Loucy (cell line): Measurements from ENCODE around the gene HS6ST3.

ENCODE experiments used
- H2AFZ ChIP-seq: fragments of 200-600 bp; sonication (generic); 2 replicates; pipeline ENCODE4 v1.6.0; 2016; ENCODE audit warnings: antibody characterized with exemption, mild to moderate bottlenecking, low read length, moderate library complexity
- H3F3A ChIP-seq: fragments of 200-600 bp; 2 replicates; pipeline ENCODE4 v1.6.0; 2016; ENCODE audit warnings: antibody characterized with exemption, low read depth, mild to moderate bottlenecking
- H3K27me3 ChIP-seq: fragments of 200-600 bp; sonication (generic); 2 replicates; pipeline ENCODE4 v1.6.1; 2014; ENCODE audit warnings: low read length, mild to moderate bottlenecking; ENCODE audit not compliant: insufficient read depth, poor library complexity, severe bottlenecking
- H3K36me3 ChIP-seq: fragments of 200-600 bp; sonication (generic); 2 replicates; pipeline ENCODE4 v1.6.1; 2016; ENCODE audit warnings: low read length; ENCODE audit not compliant: insufficient read depth
- H3K4me1 ChIP-seq: fragments of 200-600 bp; sonication (generic); 2 replicates; pipeline ENCODE4 v1.5.1; 2014; ENCODE audit warnings: low read length, mild to moderate bottlenecking; ENCODE audit not compliant: insufficient read depth, poor library complexity, severe bottlenecking
- H3K4me2 ChIP-seq: fragments of 200-600 bp; sonication (generic); 2 replicates; pipeline ENCODE4 v1.6.0; 2014; ENCODE audit warnings: antibody characterized with exemption, low read length, low read depth, mild to moderate bottlenecking; ENCODE audit not compliant: poor library complexity, severe bottlenecking
- H3K4me3 ChIP-seq: fragments of 200-600 bp; sonication (generic); 2 replicates; pipeline ENCODE4 v1.5.1; 2014; ENCODE audit warnings: low read length, mild to moderate bottlenecking, mixed read lengths; ENCODE audit not compliant: poor library complexity, severe bottlenecking
- H3K79me2 ChIP-seq: fragments of 200-600 bp; sonication (generic); 2 replicates; pipeline ENCODE4 v1.6.1; 2014; ENCODE audit warnings: low read length; ENCODE audit not compliant: insufficient read depth
- H3K9ac ChIP-seq: fragments of 200-600 bp; sonication (generic); 2 replicates; pipeline ENCODE4 v1.6.0; 2014; ENCODE audit warnings: mild to moderate bottlenecking, low read depth, low read length, moderate library complexity; ENCODE audit not compliant: poor library complexity, severe bottlenecking
- H3K9me2 ChIP-seq: fragments of 200-600 bp; sonication (generic); replicated peaks from 2 replicates; pipeline ENCODE4 v1.6.1; 2016; ENCODE audit warnings: low read depth, low read length, mixed read lengths
- H3K9me3 ChIP-seq: fragments of 200-600 bp; sonication (generic); 2 replicates; pipeline ENCODE4 v1.6.1; 2014; ENCODE audit warnings: mild to moderate bottlenecking, antibody characterized with exemption, low read length, low read depth; ENCODE audit not compliant: insufficient read depth
- H4K20me1 ChIP-seq: fragments of 200-600 bp; sonication (generic); 2 replicates; pipeline ENCODE4 v1.6.0; 2014; ENCODE audit warnings: antibody characterized with exemption, low read length, mild to moderate bottlenecking; ENCODE audit not compliant: insufficient read depth, poor library complexity, severe bottlenecking
- EZH2phosphoT487 ChIP-seq: fragments of 200-600 bp; IDR thresholded peaks from 2 replicates; pipeline ENCODE4 v1.6.1; 2018; ENCODE audit warnings: antibody characterized with exemption, mild to moderate bottlenecking, moderate library complexity, borderline replicate concordance
- TF ChIP-seq, protein P1 (sequence below): fragments of 200-600 bp; sonication (generic); conservative IDR thresholded peaks from 2 replicates; pipeline ENCODE4 v1.5.1; 2014; ENCODE audit warnings: mild to moderate bottlenecking, antibody characterized with exemption, low read length

Gene HS6ST3

DNA sequence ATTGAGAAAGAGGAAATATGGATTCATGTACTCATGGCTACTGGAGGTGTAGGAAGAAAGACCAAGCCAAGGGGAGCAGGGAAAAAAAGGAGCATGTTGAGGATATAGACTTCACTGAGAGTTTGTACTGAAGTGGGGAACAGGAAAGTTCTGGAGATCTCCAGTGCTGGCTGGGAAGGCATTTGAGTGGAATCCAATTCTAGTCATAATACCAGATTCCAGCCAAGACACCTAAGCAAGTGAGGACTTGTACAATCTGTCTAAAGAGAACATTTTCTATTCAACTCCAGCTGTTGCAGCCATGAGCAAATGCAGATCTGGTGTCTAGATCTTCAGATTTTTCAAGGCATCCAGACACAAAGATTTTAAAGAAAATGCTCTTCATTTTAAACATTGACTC is 491.8 kb downstream of the HS6ST3 start:
- TF ChIP-seq EZH2phosphoT487, result no peak
- TF ChIP-seq, protein P1, sequence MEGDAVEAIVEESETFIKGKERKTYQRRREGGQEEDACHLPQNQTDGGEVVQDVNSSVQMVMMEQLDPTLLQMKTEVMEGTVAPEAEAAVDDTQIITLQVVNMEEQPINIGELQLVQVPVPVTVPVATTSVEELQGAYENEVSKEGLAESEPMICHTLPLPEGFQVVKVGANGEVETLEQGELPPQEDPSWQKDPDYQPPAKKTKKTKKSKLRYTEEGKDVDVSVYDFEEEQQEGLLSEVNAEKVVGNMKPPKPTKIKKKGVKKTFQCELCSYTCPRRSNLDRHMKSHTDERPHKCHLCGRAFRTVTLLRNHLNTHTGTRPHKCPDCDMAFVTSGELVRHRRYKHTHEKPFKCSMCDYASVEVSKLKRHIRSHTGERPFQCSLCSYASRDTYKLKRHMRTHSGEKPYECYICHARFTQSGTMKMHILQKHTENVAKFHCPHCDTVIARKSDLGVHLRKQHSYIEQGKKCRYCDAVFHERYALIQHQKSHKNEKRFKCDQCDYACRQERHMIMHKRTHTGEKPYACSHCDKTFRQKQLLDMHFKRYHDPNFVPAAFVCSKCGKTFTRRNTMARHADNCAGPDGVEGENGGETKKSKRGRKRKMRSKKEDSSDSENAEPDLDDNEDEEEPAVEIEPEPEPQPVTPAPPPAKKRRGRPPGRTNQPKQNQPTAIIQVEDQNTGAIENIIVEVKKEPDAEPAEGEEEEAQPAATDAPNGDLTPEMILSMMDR, result no peak
- Histone ChIP-seq H3K4me2 (no peak overlapping the region), H3K9me3 (no peaks in the 10 kb centered on the region)

DNA sequence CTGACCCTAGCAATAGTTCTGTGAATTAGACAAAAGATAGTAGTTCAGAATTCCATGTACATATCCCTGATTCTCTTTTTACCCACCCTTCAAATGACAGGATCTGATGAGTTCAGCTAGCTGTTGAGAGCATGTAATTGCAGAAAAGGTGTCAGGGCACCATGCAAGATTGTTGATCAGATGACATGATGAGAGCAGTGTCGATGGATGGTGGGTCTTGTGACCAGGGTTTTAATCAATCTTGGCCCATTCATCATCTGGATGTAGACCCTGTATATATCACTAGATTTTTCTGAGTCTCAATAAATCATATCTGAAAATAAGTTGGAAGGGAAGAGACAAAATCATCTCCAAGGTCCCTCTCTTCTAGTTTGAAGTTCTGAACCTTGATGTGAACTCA is 525.3 kb downstream of the HS6ST3 start:
- H3K4me2 ChIP-seq, result no peak overlapping the region
- no peaks in the 10 kb centered on the region for H3K4me1 ChIP-seq
- H3K27me3 ChIP-seq, result no peaks in the 10 kb centered on the region
- no peak overlapping the region for H3K9ac ChIP-seq
- H4K20me1 ChIP-seq, result no peaks in the 10 kb centered on the region
- H3K36me3 ChIP-seq, result no peaks in the 10 kb centered on the region
- no peak for TF ChIP-seq EZH2phosphoT487
- TF ChIP-seq, protein P1, result no peak
- 0 out of 2 replicates have a peak, but pooled peaks cover under 1% of the 10 kb centered on the region for H3K9me3 ChIP-seq
- H2AFZ ChIP-seq, result no peak overlapping the region
- no peaks in the 10 kb centered on the region for H3K79me2 ChIP-seq
- H3F3A ChIP-seq, result no peaks in the 10 kb centered on the region
- H3K9me2 ChIP-seq, result no peaks in the 10 kb centered on the region
- H3K4me3 ChIP-seq, result no peak overlapping the region

More for the DNA sequence above, 491.8 kb downstream of the HS6ST3 start:
- Histone ChIP-seq H3K4me3 (no peak overlapping the region), H3K9me2 (no peaks in the 10 kb centered on the region), H3K4me1 (no peaks in the 10 kb centered on the region), H3K36me3 (no peaks in the 10 kb centered on the region), H3F3A (no peaks in the 10 kb centered on the region), H4K20me1 (no peaks in the 10 kb centered on the region), H2AFZ (no peak overlapping the region), H3K9ac (no peak overlapping the region), H3K79me2 (no peaks in the 10 kb centered on the region), H3K27me3 (no peaks in the 10 kb centered on the region)

DNA sequence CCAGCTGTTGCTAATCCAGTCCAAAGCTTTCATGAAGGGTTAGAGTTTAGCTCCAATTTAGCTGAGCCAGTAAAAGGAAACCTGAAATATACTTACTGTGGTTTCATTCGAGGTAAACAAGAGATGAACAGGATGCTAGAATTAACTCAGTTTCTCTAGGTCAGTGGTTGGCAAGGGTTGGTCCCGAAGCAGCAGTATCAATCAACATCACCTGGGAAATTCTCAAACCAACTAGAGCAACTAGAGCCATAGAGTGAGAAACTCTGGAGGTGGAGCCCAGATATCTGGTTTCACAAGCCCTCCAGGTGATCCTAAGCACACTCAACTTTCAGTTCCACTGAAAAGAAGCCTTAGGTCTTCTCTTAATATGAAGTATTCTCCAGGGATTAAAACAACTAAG is 527.6 kb downstream of the HS6ST3 start:
- no peak overlapping the region for H3K9ac ChIP-seq
- H2AFZ ChIP-seq, result no peak overlapping the region
- H3K4me2 ChIP-seq, result no peak overlapping the region
- no peaks in the 10 kb centered on the region for H3K9me2 ChIP-seq
- no peak overlapping the region for H3K4me3 ChIP-seq
- H4K20me1 ChIP-seq, result no peaks in the 10 kb centered on the region
- H3K9me3 ChIP-seq, result 0 out of 2 replicates have a peak, but pooled peaks cover 4% of the 10 kb centered on the region
- no peaks in the 10 kb centered on the region for H3F3A ChIP-seq
- H3K79me2 ChIP-seq, result no peaks in the 10 kb centered on the region
- no peaks in the 10 kb centered on the region for H3K4me1 ChIP-seq
- TF ChIP-seq EZH2phosphoT487, result no peak
- TF ChIP-seq, protein P1, result no peak
- H3K27me3 ChIP-seq, result no peaks in the 10 kb centered on the region
- H3K36me3 ChIP-seq, result no peaks in the 10 kb centered on the region
